ENCODE data around the gene OR5F1.

- TF ChIP-seq POLR2AphosphoS5 (IDR thresholded peaks at IDR 0.05; ENCODE audit: low read depth, low read length) (no peak), REST (IDR thresholded peaks at IDR 0.05; ENCODE audit: insufficient read depth in 1 of 2, low read depth in 2 of 2, low read length in 2 of 2) (no peak), SIN3A (IDR thresholded peaks at IDR 0.05; ENCODE audit: borderline replicate concordance, insufficient read depth, low read length) (no peak), TAF1 (IDR thresholded peaks at IDR 0.05; ENCODE audit: borderline replicate concordance, insufficient read depth, low read length) (no peak), FOXP2 (optimal IDR thresholded peaks at IDR 0.05; ENCODE audit: borderline replicate concordance, extremely low read depth, extremely low read length, insufficient read depth) (no peak)
Measured at GRCh38 chr11:56013805-56014204, 19.4 kb upstream of the OR5F1 start.
